PC-3 (cell line): ENCODE data around the gene DENND1B. TPM values are rescaled to one million over a fixed set of nuclear protein-coding genes. Genes with fewer than 3 reads are reported as not detected.

ENCODE experiments used
- ATAC-seq: fragments of 200-7000 bp; cut with Tn5 transposase; 2 replicates; pipeline ENCODE4 v1.9.1; 2020; ENCODE audit warnings: mild to moderate bottlenecking, moderate library complexity
- BruUV-seq: library from RNA; stranded (reverse); fragments of 400-500 nt; replicated peaks from 2 replicates; lab custom pipeline; 2021; lab: Mats Ljungman, UMichigan
- CTCF ChIA-PET: fragments of 300-600 bp; sonication (Branson Sonifier 250); formaldehyde crosslinking; loops from one replicate; lab custom pipeline; 2022; ENCODE audit warnings: antibody characterized with exemption; lab: Charles Lee
- POLR2A ChIA-PET: fragments of 300-600 bp; sonication (Branson Sonifier 250); formaldehyde crosslinking; loops from one replicate; lab custom pipeline; 2022; ENCODE audit warnings: antibody characterized with exemption; ENCODE audit not compliant: unreplicated experiment; lab: Charles Lee
- DNase-seq: peaks from one replicate; pipeline ENCODE4 v3.0.0-alpha.2; 2015
- H2AFZ ChIP-seq: fragments of 300-600 bp; sonication (generic); 2 replicates; pipeline ENCODE4 v1.6.0; 2016; ENCODE audit warnings: antibody characterized with exemption, low read length
- H3F3A ChIP-seq: fragments of 300-600 bp; sonication (generic); one replicate; pipeline ENCODE4 v1.6.0; 2017; ENCODE audit warnings: antibody characterized with exemption, low read length, control low read depth, mild to moderate bottlenecking; ENCODE audit not compliant: unreplicated experiment
- H3K27ac ChIP-seq: fragments of 300-600 bp; sonication (generic); 2 replicates; pipeline ENCODE4 v1.5.1; 2016; ENCODE audit warnings: mild to moderate bottlenecking, low read length
- H3K27me3 ChIP-seq: fragments of 300-600 bp; sonication (generic); 2 replicates; pipeline ENCODE4 v1.6.1; 2016; ENCODE audit warnings: low read length, mixed read lengths
- H3K36me3 ChIP-seq: fragments of 300-600 bp; sonication (generic); 2 replicates; pipeline ENCODE4 v1.6.1; 2016; ENCODE audit warnings: low read depth, mixed run types, low read length, mixed read lengths
- H3K4me1 ChIP-seq: fragments of 300-600 bp; sonication (generic); 2 replicates; pipeline ENCODE4 v1.5.1; 2016; ENCODE audit warnings: low read length; ENCODE audit not compliant: insufficient read depth
- H3K4me2 ChIP-seq: fragments of 300-600 bp; sonication (generic); 2 replicates; pipeline ENCODE4 v1.6.0; 2016; ENCODE audit warnings: low read length
- H3K4me3 ChIP-seq: fragments of 300-600 bp; sonication (generic); 2 replicates; pipeline ENCODE4 v1.5.1; 2016; ENCODE audit warnings: mild to moderate bottlenecking, low read length, mixed read lengths
- H3K79me2 ChIP-seq: fragments of 300-600 bp; sonication (generic); 2 replicates; pipeline ENCODE4 v1.6.1; 2017; ENCODE audit warnings: low read length, mixed read lengths
- H3K9ac ChIP-seq: fragments of 300-600 bp; sonication (generic); 2 replicates; pipeline ENCODE4 v1.6.0; 2016; ENCODE audit warnings: mild to moderate bottlenecking, low read length
- H3K9me2 ChIP-seq: fragments of 300-600 bp; sonication (generic); replicated peaks from 2 replicates; pipeline ENCODE4 v1.6.1; 2016; ENCODE audit warnings: mixed run types, low read length, mixed read lengths
- H3K9me3 ChIP-seq: fragments of 300-600 bp; sonication (generic); 2 replicates; pipeline ENCODE4 v1.6.1; 2016; ENCODE audit warnings: low read length, mixed read lengths
- H4K20me1 ChIP-seq: fragments of 300-600 bp; sonication (generic); 2 replicates; pipeline ENCODE4 v1.6.1; 2016; ENCODE audit warnings: low read length, mixed read lengths
- EZH2 ChIP-seq: fragments of 300-600 bp; sonication (generic); IDR thresholded peaks from one replicate; pipeline ENCODE4 v1.6.1; 2017; ENCODE audit warnings: antibody characterized with exemption, mild to moderate bottlenecking, low read length; ENCODE audit not compliant: unreplicated experiment
- EZH2phosphoT487 ChIP-seq: fragments of 300-600 bp; sonication (generic); IDR thresholded peaks from 2 replicates; pipeline ENCODE4 v1.6.1; 2018; ENCODE audit warnings: mild to moderate bottlenecking, antibody characterized with exemption, low read length, borderline replicate concordance
- intact Hi-C: fragments of 100-400 bp; cut with micrococcal nuclease; formaldehyde crosslinking; loops from 2 replicates; pipeline ENCODE4 v1.9.0; 2023
- total RNA-seq: library from RNA; depleted of rRNA; stranded (reverse); fragments of >200 nt; gene quantifications from 2 replicates; pipeline ENCODE4 v1.2.3, GENCODE V29; 2014
- TF ChIP-seq, protein P1 (sequence below): fragments of 300-600 bp; sonication (generic); conservative IDR thresholded peaks from 2 replicates; pipeline ENCODE4 v1.5.1; 2017; ENCODE audit warnings: antibody characterized with exemption, low read depth, mild to moderate bottlenecking, low read length

Gene DENND1B
- total RNA-seq, 1 experiment from 2014 or later = 7.4 TPM

DNA sequence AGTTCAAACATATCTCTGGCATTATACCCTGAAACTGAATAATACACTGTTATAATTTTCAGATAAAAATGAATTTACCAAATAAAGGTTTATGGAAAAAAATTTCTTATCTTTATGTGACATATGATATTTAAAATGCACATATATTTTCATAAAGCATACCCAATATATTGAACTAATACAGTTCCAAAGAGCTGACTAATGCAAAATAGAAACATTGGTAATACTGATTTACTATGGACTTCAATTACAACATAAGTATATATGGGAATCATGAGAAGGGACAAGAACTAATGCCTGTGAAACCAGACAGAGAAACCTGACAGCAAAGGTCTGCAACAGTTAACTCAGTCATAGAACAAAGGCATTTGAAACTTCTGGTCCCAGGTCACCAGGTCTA, 153.5 kb downstream of the DENND1B start:
- BruUV-seq = no TSS peak

GRCh38 chr1:197620714-197621163, 154.5 kb downstream of the DENND1B start:
- BruUV-seq = no TSS peak
- H3K36me3 ChIP-seq = no peaks in the 10 kb centered on the region
- H3F3A ChIP-seq = no peaks in the 10 kb centered on the region
- ChIA-PET POLR2A (no interaction called here), CTCF (no interaction called here)
- no peaks in the 10 kb centered on the region for H4K20me1 ChIP-seq
- no peak overlapping the region for H2AFZ ChIP-seq
- no peaks in the 10 kb centered on the region for H3K9me3 ChIP-seq
- no peak overlapping the region for H3K9ac ChIP-seq
- TF ChIP-seq, protein P1, sequence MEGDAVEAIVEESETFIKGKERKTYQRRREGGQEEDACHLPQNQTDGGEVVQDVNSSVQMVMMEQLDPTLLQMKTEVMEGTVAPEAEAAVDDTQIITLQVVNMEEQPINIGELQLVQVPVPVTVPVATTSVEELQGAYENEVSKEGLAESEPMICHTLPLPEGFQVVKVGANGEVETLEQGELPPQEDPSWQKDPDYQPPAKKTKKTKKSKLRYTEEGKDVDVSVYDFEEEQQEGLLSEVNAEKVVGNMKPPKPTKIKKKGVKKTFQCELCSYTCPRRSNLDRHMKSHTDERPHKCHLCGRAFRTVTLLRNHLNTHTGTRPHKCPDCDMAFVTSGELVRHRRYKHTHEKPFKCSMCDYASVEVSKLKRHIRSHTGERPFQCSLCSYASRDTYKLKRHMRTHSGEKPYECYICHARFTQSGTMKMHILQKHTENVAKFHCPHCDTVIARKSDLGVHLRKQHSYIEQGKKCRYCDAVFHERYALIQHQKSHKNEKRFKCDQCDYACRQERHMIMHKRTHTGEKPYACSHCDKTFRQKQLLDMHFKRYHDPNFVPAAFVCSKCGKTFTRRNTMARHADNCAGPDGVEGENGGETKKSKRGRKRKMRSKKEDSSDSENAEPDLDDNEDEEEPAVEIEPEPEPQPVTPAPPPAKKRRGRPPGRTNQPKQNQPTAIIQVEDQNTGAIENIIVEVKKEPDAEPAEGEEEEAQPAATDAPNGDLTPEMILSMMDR = no peak
- TF ChIP-seq EZH2 (no peak), EZH2phosphoT487 (no peak)
- no peak overlapping the region for H3K4me3 ChIP-seq
- intact Hi-C loops = no loop called here
- no peaks in the 10 kb centered on the region for H3K9me2 ChIP-seq
- ATAC-seq = peak; percentile 54; the same call in 1 of the 2 replicates
- H3K4me1 ChIP-seq = no peaks in the 10 kb centered on the region; the same call in 1 of the 2 replicates
- H3K27me3 ChIP-seq = no peaks in the 10 kb centered on the region
- no peaks in the 10 kb centered on the region for H3K79me2 ChIP-seq
- no peak overlapping the region for H3K4me2 ChIP-seq
- DNase-seq = peak; percentile 2
- H3K27ac ChIP-seq = no peak overlapping the region

More for the DNA sequence above, 153.5 kb downstream of the DENND1B start:
- no peaks in the 10 kb centered on the region for H3K9me3 ChIP-seq
- H3F3A ChIP-seq = no peaks in the 10 kb centered on the region
- ChIA-PET POLR2A (no interaction called here), CTCF (no interaction called here)
- intact Hi-C loops = no loop called here
- H3K4me2 ChIP-seq = no peak overlapping the region
- H4K20me1 ChIP-seq = no peaks in the 10 kb centered on the region
- TF ChIP-seq EZH2 (no peak), EZH2phosphoT487 (no peak)
- TF ChIP-seq, protein P1 = no peak
- H2AFZ ChIP-seq = no peak overlapping the region
- no peak for DNase-seq
- no peak overlapping the region for H3K4me3 ChIP-seq
- no peaks in the 10 kb centered on the region; the same call in 1 of the 2 replicates for H3K4me1 ChIP-seq
- no peaks in the 10 kb centered on the region for H3K9me2 ChIP-seq
- no peak overlapping the region for H3K27ac ChIP-seq
- no peak overlapping the region for H3K9ac ChIP-seq
- no peak for ATAC-seq
- H3K27me3 ChIP-seq = no peaks in the 10 kb centered on the region
- H3K36me3 ChIP-seq = no peaks in the 10 kb centered on the region
- H3K79me2 ChIP-seq = no peaks in the 10 kb centered on the region

- no peak overlapping the region for H2AFZ ChIP-seq
- no peaks in the 10 kb centered on the region for H3K9me2 ChIP-seq
- no peak overlapping the region for H3K27ac ChIP-seq
- intact Hi-C loops = loop anchor here (1.0 to 10.0 kb wide), 4 partner anchors 92 to 1066 kb away; partner anchors contain the start of gene DENND1B
- ATAC-seq (peak; percentile 53), DNase-seq (peak; percentile 30)
- no TSS peak for BruUV-seq
- no peaks in the 10 kb centered on the region for H4K20me1 ChIP-seq
- no peak overlapping the region for H3K4me3 ChIP-seq
- TF ChIP-seq, protein P1 = peak; percentile 54
- TF ChIP-seq EZH2phosphoT487 (no peak), EZH2 (no peak)
- no peaks in the 10 kb centered on the region for H3K27me3 ChIP-seq
- H3K79me2 ChIP-seq = no peaks in the 10 kb centered on the region
- H3K4me2 ChIP-seq = no peak overlapping the region
- ChIA-PET POLR2A (no interaction called here), CTCF (interaction anchor here (0.6 to 1.0 kb wide), 2 partner anchors 250 to 296 kb away, joined by 3 to 8 read pairs; no protein-coding TSS in a partner anchor)
- H3K4me1 ChIP-seq = no peaks in the 10 kb centered on the region; the same call in 1 of the 2 replicates
- H3K9ac ChIP-seq = no peak overlapping the region
- no peaks in the 10 kb centered on the region for H3F3A ChIP-seq
- H3K36me3 ChIP-seq = no peaks in the 10 kb centered on the region
- no peaks in the 10 kb centered on the region for H3K9me3 ChIP-seq
Observed at GRCh38 chr1:197619008-197619640, 156.2 kb downstream of the DENND1B start.
